ENCODE data around the gene THRB. TPM values are rescaled to one million over a fixed set of nuclear protein-coding genes. Genes with fewer than 3 reads are reported as not detected.
A peak's percentile ranks its signal among the peaks of the same experiment; 100 is the strongest.

THRB gene
- total RNA-seq, 6 experiments from 2014 or later = 14.5 to 29.5 (median 17.3) TPM

GRCh38 chr3:24475925-24476324 is 18.7 kb downstream of the THRB start:
- Histone ChIP-seq H3K9me3 (no peaks in the 10 kb centered on the region), H3K4me3 (no peak overlapping the region), H3K4me1 (peaks cover 0 to 38% (median 7%) of the 10 kb centered on the region in 4 donors), H3K36me3 (no peaks in the 10 kb centered on the region), H3K27ac (peak overlapping the region in 2 of 3 donors; percentile 27 to 39), H3K27me3 (no peaks in the 10 kb centered on the region)
- DNase-seq = peak in 1 of 3 donors; percentile 57
- ATAC-seq = peak; percentile 49 to 84 (median 67)
- 29% methylated on average over 1 of the region's 1 CpG for WGBS (ENCODE audit: insufficient coverage, low coverage, low lambda C conversion rate, missing lambda C conversion rate)
- intact Hi-C loops (cut with DNase I) = no loop called here
- TF ChIP-seq POLR2A (IDR thresholded peaks at IDR 0.05) (no peak), CTCF (IDR thresholded peaks at IDR 0.05) (no peak)

- DNase-seq (no peak), ATAC-seq (no peak)
- no peaks in the 10 kb centered on the region for H3K36me3 ChIP-seq
- peaks cover 0 to 38% (median 5%) of the 10 kb centered on the region in 4 donors for H3K4me1 ChIP-seq
- no peaks in the 10 kb centered on the region for H3K9me3 ChIP-seq
- H3K27me3 ChIP-seq = no peaks in the 10 kb centered on the region
- no peak for TF ChIP-seq CTCF (IDR thresholded peaks at IDR 0.05)
- TF ChIP-seq POLR2A (IDR thresholded peaks at IDR 0.05) = no peak
- 93% methylated on average over 4 of the region's 4 CpGs for WGBS (ENCODE audit: insufficient coverage, low coverage, low lambda C conversion rate, missing lambda C conversion rate)
- intact Hi-C loops (cut with DNase I) = no loop called here
- H3K27ac ChIP-seq = no peak overlapping the region
- no peak overlapping the region for H3K4me3 ChIP-seq
Measured at GRCh38 chr3:24474862-24475261, 19.8 kb downstream of the THRB start.

GRCh38 chr3:24472358-24472757 is 22.3 kb downstream of the THRB start:
- no peaks in the 10 kb centered on the region for H3K36me3 ChIP-seq
- WGBS (ENCODE audit: insufficient coverage, low coverage, low lambda C conversion rate, missing lambda C conversion rate) = 80% methylated on average over 1 of the region's 1 CpG
- H3K4me1 ChIP-seq = peaks cover 0 to 15% (median 5%) of the 10 kb centered on the region in 4 donors
- no peaks in the 10 kb centered on the region for H3K27me3 ChIP-seq
- intact Hi-C loops (cut with DNase I) = no loop called here
- TF ChIP-seq POLR2A (IDR thresholded peaks at IDR 0.05) (no peak), CTCF (IDR thresholded peaks at IDR 0.05) (no peak)
- no peaks in the 10 kb centered on the region for H3K9me3 ChIP-seq
- ATAC-seq (no peak), DNase-seq (no peak)
- no peak overlapping the region for H3K4me3 ChIP-seq
- no peak overlapping the region for H3K27ac ChIP-seq

GRCh38 chr3:24471486-24471885 is 23.2 kb downstream of the THRB start:
- no peak overlapping the region for H3K4me3 ChIP-seq
- H3K27me3 ChIP-seq = no peaks in the 10 kb centered on the region
- DNase-seq (no peak), ATAC-seq (peak in 3 of 4 donors; percentile 18 to 48 (median 41))
- WGBS (ENCODE audit: insufficient coverage, low coverage, low lambda C conversion rate, missing lambda C conversion rate) = 50% methylated on average over 1 of the region's 1 CpG
- intact Hi-C loops (cut with DNase I) = no loop called here
- peaks cover 0 to 8% (median 4%) of the 10 kb centered on the region in 4 donors for H3K4me1 ChIP-seq
- no peaks in the 10 kb centered on the region for H3K9me3 ChIP-seq
- no peak overlapping the region for H3K27ac ChIP-seq
- TF ChIP-seq CTCF (IDR thresholded peaks at IDR 0.05) (no peak), POLR2A (IDR thresholded peaks at IDR 0.05) (no peak)
- no peaks in the 10 kb centered on the region for H3K36me3 ChIP-seq

GRCh38 chr3:24470277-24470676 is 24.4 kb downstream of the THRB start:
- no peak for TF ChIP-seq CTCF (IDR thresholded peaks at IDR 0.05)
- no peak for TF ChIP-seq POLR2A (IDR thresholded peaks at IDR 0.05)
- H3K36me3 ChIP-seq = no peaks in the 10 kb centered on the region
- WGBS (ENCODE audit: insufficient coverage, low coverage, low lambda C conversion rate, missing lambda C conversion rate) = 79% methylated on average over 4 of the region's 4 CpGs
- DNase-seq (no peak), ATAC-seq (no peak)
- intact Hi-C loops (cut with DNase I) = no loop called here
- H3K27me3 ChIP-seq = no peaks in the 10 kb centered on the region
- H3K4me3 ChIP-seq = no peak overlapping the region
- no peaks in the 10 kb centered on the region for H3K9me3 ChIP-seq
- no peak overlapping the region for H3K27ac ChIP-seq
- no peaks in the 10 kb centered on the region for H3K4me1 ChIP-seq
